GM23338 (cell line): ENCODE measurements around the gene GTF3C5. TPM values are rescaled to one million over a fixed set of nuclear protein-coding genes. Genes with fewer than 3 reads are reported as not detected.

Experiments
- ATAC-seq: fragments of 200-7000 bp; cut with Tn5 transposase; 3 replicates; pipeline ENCODE4 v1.9.1; 2020
- DNase-seq: peaks from one replicate; pipeline ENCODE4 v3.0.0-alpha.2; 2015; ENCODE audit warnings: low spot score
- H2AFZ ChIP-seq: fragments of 200-600 bp; sonication (generic); 2 replicates; pipeline ENCODE4 v1.8.0; 2016; ENCODE audit warnings: antibody characterized with exemption, mild to moderate bottlenecking, moderate library complexity
- H3F3A ChIP-seq: fragments of 200-600 bp; sonication (generic); replicated peaks from 2 replicates; pipeline ENCODE4 v1.8.0; 2017; ENCODE audit warnings: antibody characterized with exemption, mixed run types, low read depth
- H3K27ac ChIP-seq: fragments of 200-600 bp; sonication (generic); 2 replicates; pipeline ENCODE4 v1.6.1; 2016; ENCODE audit warnings: low read depth
- H3K27me3 ChIP-seq: fragments of 200-600 bp; sonication (generic); 2 replicates; pipeline ENCODE4 v1.8.0; 2016; ENCODE audit warnings: mild to moderate bottlenecking, mixed run types, moderate library complexity; ENCODE audit not compliant: insufficient read depth
- H3K36me3 ChIP-seq: fragments of 200-600 bp; sonication (generic); 2 replicates; pipeline ENCODE4 v1.8.0; 2016; ENCODE audit warnings: mild to moderate bottlenecking; ENCODE audit not compliant: insufficient read depth
- H3K4me1 ChIP-seq: fragments of 200-600 bp; sonication (generic); 2 replicates; pipeline ENCODE4 v1.8.0; 2016; ENCODE audit warnings: mild to moderate bottlenecking, moderate library complexity; ENCODE audit not compliant: insufficient read depth
- H3K4me2 ChIP-seq: fragments of 200-600 bp; sonication (generic); 2 replicates; pipeline ENCODE4 v1.7.1; 2017; ENCODE audit warnings: mixed run types
- H3K4me3 ChIP-seq: fragments of 200-600 bp; sonication (generic); 2 replicates; pipeline ENCODE4 v1.6.1; 2016; ENCODE audit warnings: mixed run types
- H3K79me2 ChIP-seq: fragments of 200-600 bp; sonication (generic); replicated peaks from 2 replicates; pipeline ENCODE4 v1.8.0; 2017; ENCODE audit warnings: mild to moderate bottlenecking; ENCODE audit not compliant: insufficient read depth
- H3K9me2 ChIP-seq: fragments of 200-600 bp; sonication (generic); 2 replicates; pipeline ENCODE4 v1.8.0; 2017; ENCODE audit not compliant: insufficient read depth
- H4K20me1 ChIP-seq: fragments of 200-600 bp; sonication (generic); replicated peaks from 2 replicates; pipeline ENCODE4 v1.8.0; 2017; ENCODE audit warnings: mild to moderate bottlenecking; ENCODE audit not compliant: insufficient read depth
- H3K27ac Mint-ChIP-seq: 2 replicates; pipeline ENCODE4 v1.8.0; 2020; ENCODE audit warnings: inconsistent platforms, mild to moderate bottlenecking, moderate library complexity, mixed read lengths
- H3K27me3 Mint-ChIP-seq: 3 replicates; pipeline ENCODE4 v1.8.0; 2022; ENCODE audit warnings: low read depth, mild to moderate bottlenecking, moderate library complexity, mixed read lengths, inconsistent platforms; ENCODE audit not compliant: insufficient read depth, poor library complexity
- H3K36me3 Mint-ChIP-seq: 3 replicates; pipeline ENCODE4 v1.8.0; 2021; ENCODE audit warnings: low read depth, mild to moderate bottlenecking, inconsistent platforms, moderate library complexity, mixed read lengths
- H3K4me1 Mint-ChIP-seq: 3 replicates; pipeline ENCODE4 v1.8.0; 2020; ENCODE audit warnings: mild to moderate bottlenecking, inconsistent platforms, mixed read lengths
- H3K4me3 Mint-ChIP-seq: 3 replicates; pipeline ENCODE4 v1.8.0; 2021; ENCODE audit warnings: moderate library complexity, mild to moderate bottlenecking, inconsistent platforms, mixed read lengths
- H3K9me3 Mint-ChIP-seq: 3 replicates; pipeline ENCODE4 v1.8.0; 2020; ENCODE audit warnings: moderate library complexity, mild to moderate bottlenecking, inconsistent platforms, mixed read lengths
- CREB1 ChIP-seq: fragments of 250-450 bp; sonication (Bioruptor Pico); IDR thresholded peaks from 2 replicates; pipeline ENCODE4 v1.5.0; 2020; ENCODE audit warnings: low read depth, mild to moderate bottlenecking, moderate library complexity
- EZH2 ChIP-seq: fragments of 200-600 bp; sonication (generic); IDR thresholded peaks from one replicate; pipeline ENCODE4 v1.8.0; 2017; ENCODE audit warnings: antibody characterized with exemption, mild to moderate bottlenecking, low read depth; ENCODE audit not compliant: unreplicated experiment
- EZH2phosphoT487 ChIP-seq: fragments of 200-600 bp; sonication (generic); IDR thresholded peaks from one replicate; pipeline ENCODE4 v1.8.1; 2018; ENCODE audit warnings: antibody characterized with exemption; ENCODE audit not compliant: unreplicated experiment
- JUNB ChIP-seq: IDR thresholded peaks from one replicate; pipeline ENCODE4 v1.6.1; 2016; ENCODE audit warnings: antibody characterized with exemption; ENCODE audit not compliant: unreplicated experiment
- NANOG ChIP-seq: IDR thresholded peaks from 2 replicates; pipeline ENCODE4 v1.6.1; 2016; ENCODE audit warnings: antibody characterized with exemption, borderline replicate concordance
- POLR2AphosphoS5 ChIP-seq: IDR thresholded peaks from 2 replicates; pipeline ENCODE4 v1.6.1; 2016; ENCODE audit warnings: antibody characterized with exemption, low read depth
- STAT1 ChIP-seq: IDR thresholded peaks from one replicate; pipeline ENCODE4 v1.6.1; 2016; ENCODE audit warnings: antibody characterized with exemption; ENCODE audit not compliant: unreplicated experiment
- ZNF114 ChIP-seq: fragments of 250-450 bp; sonication (Bioruptor Pico); IDR thresholded peaks from 2 replicates; pipeline ENCODE4 v1.5.0; 2020; ENCODE audit warnings: mild to moderate bottlenecking, moderate library complexity
- ZNF331 ChIP-seq: fragments of 250-450 bp; sonication (Bioruptor Pico); IDR thresholded peaks from 2 replicates; pipeline ENCODE4 v1.5.0; 2020; ENCODE audit warnings: low read depth, mild to moderate bottlenecking, moderate library complexity
- polyA plus RNA-seq: library from polyadenylated mRNA; unstranded; fragments of >200 nt; fragmentation: Nextera tagmentation; extraction: Ambion mirVana; gene quantifications from 2 replicates; pipeline ENCODE4 v1.2.1, GENCODE V29; 2016
- total RNA-seq: library from RNA; depleted of rRNA; stranded (reverse); fragments of >200 nt; shearing (Covaris generic); gene quantifications from 2 replicates; pipeline ENCODE4 v1.2.3, GENCODE V29; 2014
- TF ChIP-seq, protein P1 (sequence below): IDR thresholded peaks from 2 replicates; pipeline ENCODE4 v1.6.1; 2016; ENCODE audit warnings: antibody characterized with exemption
- TF ChIP-seq, protein P2 (sequence below): IDR thresholded peaks from one replicate; pipeline ENCODE4 v1.6.1; 2018; ENCODE audit warnings: antibody characterized with exemption; ENCODE audit not compliant: unreplicated experiment
- TF ChIP-seq, protein P3 (sequence below): fragments of 250-450 bp; sonication (Bioruptor Pico); IDR thresholded peaks from 2 replicates; pipeline ENCODE4 v1.5.0; 2020; ENCODE audit warnings: mild to moderate bottlenecking, moderate library complexity

Gene GTF3C5
- total and polyA plus RNA-seq, 2 experiments from 2014 or later = 46.0 to 78.8 TPM

DNA sequence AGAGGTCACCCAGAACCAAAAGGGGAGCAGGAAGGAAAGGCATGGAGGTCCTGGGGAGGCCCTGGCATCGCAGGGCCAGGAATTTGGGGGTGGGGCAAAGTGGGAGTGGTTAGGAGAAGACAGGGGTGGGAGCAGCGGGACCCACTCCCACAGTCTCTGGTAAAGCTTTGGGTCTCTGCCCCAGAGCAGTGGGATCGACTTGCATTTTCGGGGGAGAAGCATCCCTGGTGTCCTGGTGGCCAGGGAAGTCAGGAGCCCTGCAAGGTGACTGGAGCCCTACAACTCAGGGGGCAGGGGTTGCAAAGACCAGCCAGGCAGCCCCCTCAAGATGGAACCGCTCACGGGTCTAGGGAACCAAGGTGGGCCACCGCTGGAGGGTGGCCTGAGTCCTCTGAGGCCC, 22.4 kb upstream of the GTF3C5 start (continued):
- TF ChIP-seq STAT1 = no peak
- TF ChIP-seq, protein P1, sequence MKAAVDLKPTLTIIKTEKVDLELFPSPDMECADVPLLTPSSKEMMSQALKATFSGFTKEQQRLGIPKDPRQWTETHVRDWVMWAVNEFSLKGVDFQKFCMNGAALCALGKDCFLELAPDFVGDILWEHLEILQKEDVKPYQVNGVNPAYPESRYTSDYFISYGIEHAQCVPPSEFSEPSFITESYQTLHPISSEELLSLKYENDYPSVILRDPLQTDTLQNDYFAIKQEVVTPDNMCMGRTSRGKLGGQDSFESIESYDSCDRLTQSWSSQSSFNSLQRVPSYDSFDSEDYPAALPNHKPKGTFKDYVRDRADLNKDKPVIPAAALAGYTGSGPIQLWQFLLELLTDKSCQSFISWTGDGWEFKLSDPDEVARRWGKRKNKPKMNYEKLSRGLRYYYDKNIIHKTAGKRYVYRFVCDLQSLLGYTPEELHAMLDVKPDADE = no peak

DNA sequence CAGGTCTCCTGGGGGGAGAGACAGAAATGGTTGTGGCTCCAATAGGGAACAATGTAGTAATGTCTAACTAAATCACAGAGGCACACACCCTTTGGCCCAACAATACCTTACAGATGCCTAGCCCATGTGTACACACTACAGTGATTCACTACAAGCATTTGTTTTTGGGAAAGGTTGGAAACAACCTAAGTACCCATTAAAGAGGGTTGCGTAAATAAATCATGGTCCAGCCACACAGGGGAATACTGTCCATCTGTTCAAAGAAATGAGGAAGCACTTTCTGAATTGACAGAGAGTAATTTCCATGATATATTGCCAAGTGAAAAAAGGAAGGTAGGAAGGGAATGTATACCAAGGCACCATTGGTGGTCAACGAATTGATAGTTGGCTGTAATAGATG, 22.0 kb upstream of the GTF3C5 start:
- no peak for TF ChIP-seq JUNB
- TF ChIP-seq, protein P2, sequence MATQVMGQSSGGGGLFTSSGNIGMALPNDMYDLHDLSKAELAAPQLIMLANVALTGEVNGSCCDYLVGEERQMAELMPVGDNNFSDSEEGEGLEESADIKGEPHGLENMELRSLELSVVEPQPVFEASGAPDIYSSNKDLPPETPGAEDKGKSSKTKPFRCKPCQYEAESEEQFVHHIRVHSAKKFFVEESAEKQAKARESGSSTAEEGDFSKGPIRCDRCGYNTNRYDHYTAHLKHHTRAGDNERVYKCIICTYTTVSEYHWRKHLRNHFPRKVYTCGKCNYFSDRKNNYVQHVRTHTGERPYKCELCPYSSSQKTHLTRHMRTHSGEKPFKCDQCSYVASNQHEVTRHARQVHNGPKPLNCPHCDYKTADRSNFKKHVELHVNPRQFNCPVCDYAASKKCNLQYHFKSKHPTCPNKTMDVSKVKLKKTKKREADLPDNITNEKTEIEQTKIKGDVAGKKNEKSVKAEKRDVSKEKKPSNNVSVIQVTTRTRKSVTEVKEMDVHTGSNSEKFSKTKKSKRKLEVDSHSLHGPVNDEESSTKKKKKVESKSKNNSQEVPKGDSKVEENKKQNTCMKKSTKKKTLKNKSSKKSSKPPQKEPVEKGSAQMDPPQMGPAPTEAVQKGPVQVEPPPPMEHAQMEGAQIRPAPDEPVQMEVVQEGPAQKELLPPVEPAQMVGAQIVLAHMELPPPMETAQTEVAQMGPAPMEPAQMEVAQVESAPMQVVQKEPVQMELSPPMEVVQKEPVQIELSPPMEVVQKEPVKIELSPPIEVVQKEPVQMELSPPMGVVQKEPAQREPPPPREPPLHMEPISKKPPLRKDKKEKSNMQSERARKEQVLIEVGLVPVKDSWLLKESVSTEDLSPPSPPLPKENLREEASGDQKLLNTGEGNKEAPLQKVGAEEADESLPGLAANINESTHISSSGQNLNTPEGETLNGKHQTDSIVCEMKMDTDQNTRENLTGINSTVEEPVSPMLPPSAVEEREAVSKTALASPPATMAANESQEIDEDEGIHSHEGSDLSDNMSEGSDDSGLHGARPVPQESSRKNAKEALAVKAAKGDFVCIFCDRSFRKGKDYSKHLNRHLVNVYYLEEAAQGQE = no peak
- TF ChIP-seq POLR2AphosphoS5 = no peak
- TF ChIP-seq, protein P3, sequence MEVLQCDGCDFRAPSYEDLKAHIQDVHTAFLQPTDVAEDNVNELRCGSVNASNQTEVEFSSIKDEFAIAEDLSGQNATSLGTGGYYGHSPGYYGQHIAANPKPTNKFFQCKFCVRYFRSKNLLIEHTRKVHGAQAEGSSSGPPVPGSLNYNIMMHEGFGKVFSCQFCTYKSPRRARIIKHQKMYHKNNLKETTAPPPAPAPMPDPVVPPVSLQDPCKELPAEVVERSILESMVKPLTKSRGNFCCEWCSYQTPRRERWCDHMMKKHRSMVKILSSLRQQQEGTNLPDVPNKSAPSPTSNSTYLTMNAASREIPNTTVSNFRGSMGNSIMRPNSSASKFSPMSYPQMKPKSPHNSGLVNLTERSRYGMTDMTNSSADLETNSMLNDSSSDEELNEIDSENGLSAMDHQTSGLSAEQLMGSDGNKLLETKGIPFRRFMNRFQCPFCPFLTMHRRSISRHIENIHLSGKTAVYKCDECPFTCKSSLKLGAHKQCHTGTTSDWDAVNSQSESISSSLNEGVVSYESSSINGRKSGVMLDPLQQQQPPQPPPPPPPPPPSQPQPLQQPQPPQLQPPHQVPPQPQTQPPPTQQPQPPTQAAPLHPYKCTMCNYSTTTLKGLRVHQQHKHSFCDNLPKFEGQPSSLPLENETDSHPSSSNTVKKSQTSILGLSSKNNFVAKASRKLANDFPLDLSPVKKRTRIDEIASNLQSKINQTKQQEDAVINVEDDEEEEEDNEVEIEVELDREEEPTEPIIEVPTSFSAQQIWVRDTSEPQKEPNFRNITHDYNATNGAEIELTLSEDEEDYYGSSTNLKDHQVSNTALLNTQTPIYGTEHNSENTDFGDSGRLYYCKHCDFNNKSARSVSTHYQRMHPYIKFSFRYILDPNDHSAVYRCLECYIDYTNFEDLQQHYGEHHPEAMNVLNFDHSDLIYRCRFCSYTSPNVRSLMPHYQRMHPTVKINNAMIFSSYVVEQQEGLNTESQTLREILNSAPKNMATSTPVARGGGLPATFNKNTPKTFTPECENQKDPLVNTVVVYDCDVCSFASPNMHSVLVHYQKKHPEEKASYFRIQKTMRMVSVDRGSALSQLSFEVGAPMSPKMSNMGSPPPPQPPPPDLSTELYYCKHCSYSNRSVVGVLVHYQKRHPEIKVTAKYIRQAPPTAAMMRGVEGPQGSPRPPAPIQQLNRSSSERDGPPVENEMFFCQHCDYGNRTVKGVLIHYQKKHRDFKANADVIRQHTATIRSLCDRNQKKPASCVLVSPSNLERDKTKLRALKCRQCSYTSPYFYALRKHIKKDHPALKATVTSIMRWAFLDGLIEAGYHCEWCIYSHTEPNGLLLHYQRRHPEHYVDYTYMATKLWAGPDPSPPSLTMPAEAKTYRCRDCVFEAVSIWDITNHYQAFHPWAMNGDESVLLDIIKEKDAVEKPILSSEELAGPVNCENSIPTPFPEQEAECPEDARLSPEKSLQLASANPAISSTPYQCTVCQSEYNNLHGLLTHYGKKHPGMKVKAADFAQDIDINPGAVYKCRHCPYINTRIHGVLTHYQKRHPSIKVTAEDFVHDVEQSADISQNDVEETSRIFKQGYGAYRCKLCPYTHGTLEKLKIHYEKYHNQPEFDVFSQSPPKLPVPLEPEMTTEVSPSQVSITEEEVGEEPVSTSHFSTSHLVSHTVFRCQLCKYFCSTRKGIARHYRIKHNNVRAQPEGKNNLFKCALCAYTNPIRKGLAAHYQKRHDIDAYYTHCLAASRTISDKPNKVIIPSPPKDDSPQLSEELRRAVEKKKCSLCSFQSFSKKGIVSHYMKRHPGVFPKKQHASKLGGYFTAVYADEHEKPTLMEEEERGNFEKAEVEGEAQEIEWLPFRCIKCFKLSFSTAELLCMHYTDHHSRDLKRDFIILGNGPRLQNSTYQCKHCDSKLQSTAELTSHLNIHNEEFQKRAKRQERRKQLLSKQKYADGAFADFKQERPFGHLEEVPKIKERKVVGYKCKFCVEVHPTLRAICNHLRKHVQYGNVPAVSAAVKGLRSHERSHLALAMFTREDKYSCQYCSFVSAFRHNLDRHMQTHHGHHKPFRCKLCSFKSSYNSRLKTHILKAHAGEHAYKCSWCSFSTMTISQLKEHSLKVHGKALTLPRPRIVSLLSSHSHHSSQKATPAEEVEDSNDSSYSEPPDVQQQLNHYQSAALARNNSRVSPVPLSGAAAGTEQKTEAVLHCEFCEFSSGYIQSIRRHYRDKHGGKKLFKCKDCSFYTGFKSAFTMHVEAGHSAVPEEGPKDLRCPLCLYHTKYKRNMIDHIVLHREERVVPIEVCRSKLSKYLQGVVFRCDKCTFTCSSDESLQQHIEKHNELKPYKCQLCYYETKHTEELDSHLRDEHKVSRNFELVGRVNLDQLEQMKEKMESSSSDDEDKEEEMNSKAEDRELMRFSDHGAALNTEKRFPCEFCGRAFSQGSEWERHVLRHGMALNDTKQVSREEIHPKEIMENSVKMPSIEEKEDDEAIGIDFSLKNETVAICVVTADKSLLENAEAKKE = no peak
- no peak for TF ChIP-seq NANOG
- no peak for TF ChIP-seq EZH2
- no peak for TF ChIP-seq ZNF114 (CRISPR knock-in tag)
- no peak for TF ChIP-seq STAT1
- TF ChIP-seq EZH2phosphoT487 = no peak
- TF ChIP-seq ZNF331 (CRISPR knock-in tag) = no peak
- no peak for TF ChIP-seq CREB1 (CRISPR knock-in tag)
- TF ChIP-seq, protein P1 = no peak
- Histone ChIP-seq H3K27me3 (peaks cover 31% of the 10 kb centered on the region), H3K4me2 (no peak overlapping the region), H3K4me3 (no peak overlapping the region), H3K79me2 (no peaks in the 10 kb centered on the region), H4K20me1 (no peaks in the 10 kb centered on the region), H3K36me3 (no peaks in the 10 kb centered on the region), H2AFZ (no peak overlapping the region), H3K27ac (no peak overlapping the region), H3K9me2 (no peaks in the 10 kb centered on the region), H3F3A (0 out of 2 replicates have a peak, but pooled peaks cover 4% of the 10 kb centered on the region), H3K4me1 (peaks cover 10% of the 10 kb centered on the region)
- ATAC-seq = no peak
- Mint-ChIP-seq H3K4me3 (no peak overlapping the region), H3K4me1 (peaks cover 16% of the 10 kb centered on the region), H3K9me3 (no peaks in the 10 kb centered on the region; the same call in 2 of the 3 replicates), H3K27me3 (peaks cover 26% of the 10 kb centered on the region), H3K27ac (no peak overlapping the region), H3K36me3 (no peaks in the 10 kb centered on the region)
- no peak for DNase-seq
